ENCODE measurements around the gene SLC38A5.

GRCh38 chrX:48474581-48474980 lies 4.5 kb upstream of the SLC38A5 start:
- TF ChIP-seq CTCF (IDR thresholded peaks at IDR 0.05; ENCODE audit: insufficient read depth, low read length) (no peak), POLR2AphosphoS5 (IDR thresholded peaks at IDR 0.05; ENCODE audit: low read depth) (no peak)
